ENCODE data around the gene PHLDA2. TPM values are rescaled to one million over a fixed set of nuclear protein-coding genes. Genes with fewer than 3 reads are reported as not detected.

Gene PHLDA2
- total and polyA plus RNA-seq, 2 experiments from 2014 or later = 3.8 to 16.5 TPM

GRCh38 chr11:2897048-2897447, 32.2 kb downstream of the PHLDA2 start:
- Mint-ChIP-seq H3K4me3 (no peak overlapping the region), H3K27me3 (ENCODE audit: insufficient read depth, low read depth, poor library complexity) (peaks cover 58% of the 10 kb centered on the region), H3K27ac (no peak overlapping the region), H3K4me1 (peaks cover 11% of the 10 kb centered on the region), H3K36me3 (ENCODE audit: low read depth) (peaks cover 12% of the 10 kb centered on the region), H3K9me3 (peaks cover 32% of the 10 kb centered on the region)
- Histone ChIP-seq H3K36me3 (ENCODE audit: insufficient read depth) (no peaks in the 10 kb centered on the region), H3K27ac (ENCODE audit: low read depth) (no peak overlapping the region), H3K4me3 (no peak overlapping the region), H3K27me3 (ENCODE audit: insufficient read depth) (peaks cover 4% of the 10 kb centered on the region; the same call in 1 of the 2 replicates), H3K79me2 (replicated peaks; ENCODE audit: insufficient read depth) (no peaks in the 10 kb centered on the region), H3K4me1 (ENCODE audit: insufficient read depth) (peaks cover 5% of the 10 kb centered on the region; the same call in 1 of the 2 replicates), H3K4me2 (no peak overlapping the region), H3K9me2 (ENCODE audit: insufficient read depth) (no peaks in the 10 kb centered on the region), H4K20me1 (replicated peaks; ENCODE audit: insufficient read depth) (no peaks in the 10 kb centered on the region; the same call in 1 of the 2 replicates), H2AFZ (no peak overlapping the region), H3F3A (replicated peaks; ENCODE audit: low read depth) (peaks cover 8% of the 10 kb centered on the region; the same call in 1 of the 2 replicates)
- TF ChIP-seq CREB1 (CRISPR knock-in tag; IDR thresholded peaks at IDR 0.05; ENCODE audit: low read depth) (no peak), EZH2phosphoT487 (IDR thresholded peaks at IDR 0.05; ENCODE audit: unreplicated experiment) (no peak), EZH2 (IDR thresholded peaks at IDR 0.05; ENCODE audit: low read depth, unreplicated experiment) (no peak), STAT1 (IDR thresholded peaks at IDR 0.05; ENCODE audit: unreplicated experiment) (no peak), REST (IDR thresholded peaks at IDR 0.05; ENCODE audit: unreplicated experiment) (no peak), ZNF462 (CRISPR knock-in tag; IDR thresholded peaks at IDR 0.05) (no peak), ZNF114 (CRISPR knock-in tag; IDR thresholded peaks at IDR 0.05) (no peak), ZNF331 (CRISPR knock-in tag; IDR thresholded peaks at IDR 0.05; ENCODE audit: low read depth) (no peak)
- TF ChIP-seq, protein P1, sequence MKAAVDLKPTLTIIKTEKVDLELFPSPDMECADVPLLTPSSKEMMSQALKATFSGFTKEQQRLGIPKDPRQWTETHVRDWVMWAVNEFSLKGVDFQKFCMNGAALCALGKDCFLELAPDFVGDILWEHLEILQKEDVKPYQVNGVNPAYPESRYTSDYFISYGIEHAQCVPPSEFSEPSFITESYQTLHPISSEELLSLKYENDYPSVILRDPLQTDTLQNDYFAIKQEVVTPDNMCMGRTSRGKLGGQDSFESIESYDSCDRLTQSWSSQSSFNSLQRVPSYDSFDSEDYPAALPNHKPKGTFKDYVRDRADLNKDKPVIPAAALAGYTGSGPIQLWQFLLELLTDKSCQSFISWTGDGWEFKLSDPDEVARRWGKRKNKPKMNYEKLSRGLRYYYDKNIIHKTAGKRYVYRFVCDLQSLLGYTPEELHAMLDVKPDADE (IDR thresholded peaks at IDR 0.05) = no peak
- TF ChIP-seq, protein P2, sequence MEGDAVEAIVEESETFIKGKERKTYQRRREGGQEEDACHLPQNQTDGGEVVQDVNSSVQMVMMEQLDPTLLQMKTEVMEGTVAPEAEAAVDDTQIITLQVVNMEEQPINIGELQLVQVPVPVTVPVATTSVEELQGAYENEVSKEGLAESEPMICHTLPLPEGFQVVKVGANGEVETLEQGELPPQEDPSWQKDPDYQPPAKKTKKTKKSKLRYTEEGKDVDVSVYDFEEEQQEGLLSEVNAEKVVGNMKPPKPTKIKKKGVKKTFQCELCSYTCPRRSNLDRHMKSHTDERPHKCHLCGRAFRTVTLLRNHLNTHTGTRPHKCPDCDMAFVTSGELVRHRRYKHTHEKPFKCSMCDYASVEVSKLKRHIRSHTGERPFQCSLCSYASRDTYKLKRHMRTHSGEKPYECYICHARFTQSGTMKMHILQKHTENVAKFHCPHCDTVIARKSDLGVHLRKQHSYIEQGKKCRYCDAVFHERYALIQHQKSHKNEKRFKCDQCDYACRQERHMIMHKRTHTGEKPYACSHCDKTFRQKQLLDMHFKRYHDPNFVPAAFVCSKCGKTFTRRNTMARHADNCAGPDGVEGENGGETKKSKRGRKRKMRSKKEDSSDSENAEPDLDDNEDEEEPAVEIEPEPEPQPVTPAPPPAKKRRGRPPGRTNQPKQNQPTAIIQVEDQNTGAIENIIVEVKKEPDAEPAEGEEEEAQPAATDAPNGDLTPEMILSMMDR (conservative IDR thresholded peaks at IDR 0.05; ENCODE audit: low read depth in 2 of 2) = no peak
- no peak for ATAC-seq
- no peak for DNase-seq (ENCODE audit: low spot score)
